ENCODE results near the gene MAPK9.

- TF ChIP-seq, protein P1, sequence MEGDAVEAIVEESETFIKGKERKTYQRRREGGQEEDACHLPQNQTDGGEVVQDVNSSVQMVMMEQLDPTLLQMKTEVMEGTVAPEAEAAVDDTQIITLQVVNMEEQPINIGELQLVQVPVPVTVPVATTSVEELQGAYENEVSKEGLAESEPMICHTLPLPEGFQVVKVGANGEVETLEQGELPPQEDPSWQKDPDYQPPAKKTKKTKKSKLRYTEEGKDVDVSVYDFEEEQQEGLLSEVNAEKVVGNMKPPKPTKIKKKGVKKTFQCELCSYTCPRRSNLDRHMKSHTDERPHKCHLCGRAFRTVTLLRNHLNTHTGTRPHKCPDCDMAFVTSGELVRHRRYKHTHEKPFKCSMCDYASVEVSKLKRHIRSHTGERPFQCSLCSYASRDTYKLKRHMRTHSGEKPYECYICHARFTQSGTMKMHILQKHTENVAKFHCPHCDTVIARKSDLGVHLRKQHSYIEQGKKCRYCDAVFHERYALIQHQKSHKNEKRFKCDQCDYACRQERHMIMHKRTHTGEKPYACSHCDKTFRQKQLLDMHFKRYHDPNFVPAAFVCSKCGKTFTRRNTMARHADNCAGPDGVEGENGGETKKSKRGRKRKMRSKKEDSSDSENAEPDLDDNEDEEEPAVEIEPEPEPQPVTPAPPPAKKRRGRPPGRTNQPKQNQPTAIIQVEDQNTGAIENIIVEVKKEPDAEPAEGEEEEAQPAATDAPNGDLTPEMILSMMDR (IDR thresholded peaks at IDR 0.05): no peak
- no peak for TF ChIP-seq POLR2A (IDR thresholded peaks at IDR 0.05)
Measured at GRCh38 chr5:180313677-180314505, 22.0 kb upstream of the MAPK9 start.

Measured in right lobe of liver (tissue), 4 donors.